Transverse colon (tissue), 4 donors: Measurements from ENCODE around the gene BID. TPM values are rescaled to one million over a fixed set of nuclear protein-coding genes. Genes with fewer than 3 reads are reported as not detected.
"Not testable (repeated sequence)": the region's sequence is repeated elsewhere in the genome, so short reads cannot be mapped to it uniquely, and the experiment has no call there.

Source experiments
- DNase-seq: peaks from one replicate; pipeline ENCODE4 v3.0.0-alpha.2; 2019
- H3K27ac ChIP-seq, 4 donors: fragments of 200-600 bp; sonication (generic); 2 replicates each; pipeline ENCODE4 v1.5.1; 2016 to 2018; ENCODE audit warnings: inconsistent platforms in 4 of 4
- H3K27me3 ChIP-seq: fragments of 200-600 bp; sonication (generic); 2 replicates; pipeline ENCODE4 v1.5.1; 2017; ENCODE audit warnings: inconsistent platforms
- H3K36me3 ChIP-seq, 4 donors: fragments of 200-600 bp; sonication (generic); 2 replicates each; pipeline ENCODE4 v1.5.1; 2017 to 2019; ENCODE audit warnings: inconsistent platforms in 4 of 4
- H3K4me1 ChIP-seq, 4 donors: fragments of 200-600 bp; sonication (generic); 2 replicates each; pipeline ENCODE4 v1.5.1; 2017 to 2020; ENCODE audit warnings: inconsistent platforms in 4 of 4
- H3K4me3 ChIP-seq, 4 donors: fragments of 200-600 bp; sonication (generic); 1 replicate in 1 of 4; 2 replicates in 3 of 4; pipeline versions ENCODE4 v1.5.1 to v1.6.1; 2017 to 2019; ENCODE audit warnings: inconsistent platforms in 4 of 4
- H3K9me3 ChIP-seq, 2 donors: fragments of 200-600 bp; sonication (generic); 2 replicates each; pipeline ENCODE4 v1.5.1; 2017 to 2019; ENCODE audit warnings: inconsistent platforms in 2 of 2
- CTCF ChIP-seq, 5 experiments: fragments of 200-600 bp in 3 of 5; fragments of 450-650 bp in 2 of 5; sonication (generic) in 3 of 5; IDR thresholded peaks; 1 replicate in 2 of 5; 2 replicates in 3 of 5; pipeline ENCODE4 v1.5.1; 2016 to 2017; ENCODE audit warnings: antibody characterized with exemption in 5 of 5, inconsistent platforms in 3 of 5, mild to moderate bottlenecking in 2 of 5, moderate library complexity in 1 of 5
- EP300 ChIP-seq: sonication (generic); formaldehyde crosslinking; IDR thresholded peaks from one replicate; pipeline ENCODE4 v1.6.1; 2017; ENCODE audit warnings: antibody characterized with exemption, low read depth
- POLR2A ChIP-seq: fragments of 450-650 bp; IDR thresholded peaks from one replicate; pipeline ENCODE4 v1.6.1; 2016; ENCODE audit warnings: antibody characterized with exemption, mild to moderate bottlenecking, moderate library complexity
- POLR2AphosphoS5 ChIP-seq, 3 donors: sonication (generic); formaldehyde crosslinking; IDR thresholded peaks; one replicate each; pipeline ENCODE4 v1.6.1; 2016; ENCODE audit warnings: antibody characterized with exemption in 3 of 3
- WGBS, 2 donors: methylation state at CpG; one replicate each; pipeline ENCODE4 v1.1.5; 2018; ENCODE audit warnings: low coverage in 1 of 2; 5-methylcytosine and 5-hydroxymethylcytosine counted together
- in situ Hi-C, 4 donors: fragments of 200-750 bp; cut with MboI; loops; one replicate each; pipeline versions ENCODE4 v1.15.0 to v1.15.1; 2017; ENCODE audit warnings: low sequenced_read_pairs in 3 of 4, low pct_ligation_motif_present in 1 of 4, low pct_unique_long_range_greater_than_20kb in 1 of 4
- intact Hi-C: fragments of 100-400 bp; cut with DNase I; formaldehyde crosslinking; loops from one replicate; pipeline ENCODE4 v1.15.1; 2023; ENCODE audit warnings: low total_unique reads
- total RNA-seq, 4 donors: library from RNA; depleted of rRNA; stranded (reverse); fragments of >200 nt; gene quantifications; one replicate each; pipeline ENCODE4 v1.1.0, GENCODE V29; 2016

BID gene
- total RNA-seq, 4 donors from 2014 or later: 21.1 to 59.5 (median 25.5) TPM

- TF ChIP-seq POLR2AphosphoS5 (IDR thresholded peaks at IDR 0.05) (no peak), EP300 (no peak), CTCF (IDR thresholded peaks at IDR 0.05) (no peak), POLR2A (no peak)
- 90 to 100% methylated on average over 2 to 5 of the region's 5 CpGs for WGBS, 2 donors
- intact Hi-C loops: no loop called here
- in situ Hi-C loops: no loop called here
- Histone ChIP-seq H3K9me3 (no peaks in the 10 kb centered on the region), H3K27ac (no peak overlapping the region), H3K27me3 (no peaks in the 10 kb centered on the region), H3K36me3 (no peaks in the 10 kb centered on the region), H3K4me3 (no peak overlapping the region), H3K4me1 (peaks cover 0 to 18% (median 5%) of the 10 kb centered on the region in 4 donors)
- no peak for DNase-seq
Measured at GRCh38 chr22:17764036-17764435, 10.2 kb downstream of the BID start.

GRCh38 chr22:17763442-17763841 is 10.8 kb downstream of the BID start:
- H3K27ac ChIP-seq, DNase-seq, intact Hi-C loops, in situ Hi-C loops, H3K4me3 ChIP-seq, H3K9me3 ChIP-seq, H3K27me3 ChIP-seq, H3K36me3 ChIP-seq: not testable (repeated sequence)
- WGBS, 2 donors: 92 to 94% methylated on average over 10 of the region's 10 CpGs
- H3K4me1 ChIP-seq: peaks cover 0 to 16% (median 4%) of the 10 kb centered on the region in 4 donors

GRCh38 chr22:17761138-17761488 is 13.2 kb downstream of the BID start:
- H3K36me3 ChIP-seq: no peaks in the 10 kb centered on the region
- intact Hi-C loops: no loop called here
- no peak overlapping the region for H3K4me3 ChIP-seq
- DNase-seq: no peak
- no peak overlapping the region for H3K27ac ChIP-seq
- H3K4me1 ChIP-seq: peaks cover 0 to 7% (median 0%) of the 10 kb centered on the region in 4 donors
- no peaks in the 10 kb centered on the region for H3K27me3 ChIP-seq
- 29 to 71% methylated on average over 2 to 4 of the region's 4 CpGs for WGBS, 2 donors
- TF ChIP-seq POLR2AphosphoS5 (IDR thresholded peaks at IDR 0.05): no peak
- in situ Hi-C loops: no loop called here
- no peaks in the 10 kb centered on the region for H3K9me3 ChIP-seq

- Histone ChIP-seq H3K9me3 (no peaks in the 10 kb centered on the region), H3K4me3 (no peak overlapping the region), H3K27me3 (no peaks in the 10 kb centered on the region), H3K4me1 (no peaks in the 10 kb centered on the region), H3K36me3 (no peaks in the 10 kb centered on the region), H3K27ac (no peak overlapping the region)
- in situ Hi-C loops (no loop called here), intact Hi-C loops (no loop called here)
- no peak for DNase-seq
- WGBS, 2 donors: 93 to 96% methylated on average over 3 to 8 of the region's 14 CpGs
- TF ChIP-seq POLR2A: no peak
- no peak for TF ChIP-seq CTCF (IDR thresholded peaks at IDR 0.05)
- TF ChIP-seq POLR2AphosphoS5 (IDR thresholded peaks at IDR 0.05): no peak
- TF ChIP-seq EP300: no peak
Measured at GRCh38 chr22:17754233-17754925, 19.9 kb downstream of the BID start.

GRCh38 chr22:17753401-17753989 is 20.8 kb downstream of the BID start:
- Histone ChIP-seq H3K27ac (no peak overlapping the region), H3K36me3 (no peaks in the 10 kb centered on the region), H3K4me1 (no peaks in the 10 kb centered on the region), H3K9me3 (no peaks in the 10 kb centered on the region), H3K27me3 (no peaks in the 10 kb centered on the region), H3K4me3 (no peak overlapping the region)
- intact Hi-C loops (no loop called here), in situ Hi-C loops (no loop called here)
- WGBS, 2 donors: 88% methylated on average over 13 of the region's 13 CpGs; no CpG with 5 or more reads in 1 of the 2 donors
- TF ChIP-seq POLR2AphosphoS5 (IDR thresholded peaks at IDR 0.05) (no peak), CTCF (IDR thresholded peaks at IDR 0.05) (no peak), POLR2A (no peak), EP300 (no peak)
- DNase-seq: no peak
